HepG2 (cell line): ENCODE data around the gene DMBT1. TPM values are rescaled to one million over a fixed set of nuclear protein-coding genes. Genes with fewer than 3 reads are reported as not detected.

Experiments
- ARNT2 ChIP-seq: sonication (generic); formaldehyde crosslinking; IDR thresholded peaks from 2 replicates; pipeline ENCODE4 v1.8.0; 2022; ENCODE audit warnings: mild to moderate bottlenecking, low read depth, missing genetic modification reagents, moderate library complexity
- BRD4 ChIP-seq: sonication (generic); formaldehyde crosslinking; IDR thresholded peaks from 2 replicates; pipeline ENCODE4 v1.4.0; 2020; ENCODE audit warnings: missing genetic modification reagents
- CEBPZ ChIP-seq: IDR thresholded peaks from 2 replicates; pipeline ENCODE4 v1.6.1; 2012; ENCODE audit warnings: low read length, improper control_type of control experiment
- ELF3 ChIP-seq: IDR thresholded peaks from 2 replicates; pipeline ENCODE4 v1.6.1; 2016; ENCODE audit warnings: missing genetic modification reagents, missing compliant biosample characterization
- EP300 ChIP-seq, 3 experiments: sonication (generic) in 1 of 3; formaldehyde crosslinking in 1 of 3; IDR thresholded peaks; 2 replicates each; pipeline versions ENCODE4 v1.5.1 to v1.6.1; 2011 to 2020; ENCODE audit warnings: low read depth in 2 of 3, low read length in 2 of 3, borderline replicate concordance in 1 of 3, improper control_type of control experiment in 1 of 3, mild to moderate bottlenecking in 1 of 3, missing genetic modification reagents in 1 of 3, moderate library complexity in 1 of 3
- GATA4 ChIP-seq: sonication (generic); IDR thresholded peaks from 2 replicates; pipeline ENCODE4 v1.6.1; 2016; ENCODE audit warnings: antibody characterized with exemption, low read depth, borderline replicate concordance
- GATAD2A ChIP-seq: IDR thresholded peaks from 2 replicates; pipeline ENCODE4 v1.6.1; 2016
- HDAC1 ChIP-seq: sonication (generic); formaldehyde crosslinking; IDR thresholded peaks from 2 replicates; pipeline ENCODE4 v1.5.1; 2020; ENCODE audit warnings: mild to moderate bottlenecking, missing genetic modification reagents
- KLF15 ChIP-seq: sonication (generic); formaldehyde crosslinking; IDR thresholded peaks from 2 replicates; pipeline ENCODE4 v1.8.1; 2023; ENCODE audit warnings: borderline replicate concordance, mild to moderate bottlenecking, inconsistent platforms, missing genetic modification reagents, mixed read lengths
- RXRB ChIP-seq: IDR thresholded peaks from 2 replicates; pipeline ENCODE4 v1.6.1; 2016; ENCODE audit warnings: borderline replicate concordance, missing genetic modification reagents, missing compliant biosample characterization
- SKI ChIP-seq: fragments of 450-650 bp; IDR thresholded peaks from one replicate; pipeline ENCODE4 v1.6.1; 2018; ENCODE audit warnings: mild to moderate bottlenecking; ENCODE audit not compliant: partially characterized antibody
- SMAD3 ChIP-seq: sonication (generic); formaldehyde crosslinking; IDR thresholded peaks from 2 replicates; pipeline ENCODE4 v1.4.0; 2020; ENCODE audit warnings: missing genetic modification reagents
- TEAD3 ChIP-seq: optimal IDR thresholded peaks from 2 replicates; pipeline ENCODE3; 2016; ENCODE audit warnings: borderline replicate concordance
- TFDP2 ChIP-seq: sonication (generic); formaldehyde crosslinking; IDR thresholded peaks from 2 replicates; pipeline ENCODE4 v1.4.0; 2020; ENCODE audit warnings: missing genetic modification reagents
- ZFP90 ChIP-seq: sonication (generic); formaldehyde crosslinking; IDR thresholded peaks from 2 replicates; pipeline ENCODE4 v1.8.0; 2022; ENCODE audit warnings: missing genetic modification reagents, mild to moderate bottlenecking, inconsistent platforms, borderline replicate concordance
- ZKSCAN8 ChIP-seq: IDR thresholded peaks from 2 replicates; pipeline ENCODE4 v1.6.1; 2016; ENCODE audit warnings: borderline replicate concordance, missing genetic modification reagents, missing compliant biosample characterization
- ZNF180 ChIP-seq: sonication (generic); formaldehyde crosslinking; IDR thresholded peaks from 2 replicates; pipeline ENCODE4 v1.4.0; 2020; ENCODE audit warnings: low read depth, missing genetic modification reagents, borderline replicate concordance
- ZNF264 ChIP-seq: sonication (generic); formaldehyde crosslinking; IDR thresholded peaks from 2 replicates; pipeline ENCODE4 v1.4.0; 2020; ENCODE audit warnings: missing genetic modification reagents
- ZNF496 ChIP-seq: sonication (generic); formaldehyde crosslinking; IDR thresholded peaks from 2 replicates; pipeline ENCODE4 v1.8.1; 2023; ENCODE audit warnings: mild to moderate bottlenecking, moderate library complexity, missing genetic modification reagents; ENCODE audit not compliant: insufficient replicate concordance
- ZNF839 ChIP-seq: sonication (generic); formaldehyde crosslinking; IDR thresholded peaks from 2 replicates; pipeline ENCODE4 v1.4.0; 2020; ENCODE audit warnings: missing genetic modification reagents, mild to moderate bottlenecking, borderline replicate concordance
- polyA plus RNA-seq, 8 experiments: library from polyadenylated mRNA; depleted of rRNA in 3 of 8; stranded (reverse) in 7 of 8; unstranded in 1 of 8; fragments of >200 nt; fragmentation: Illumina TruSeq in 4 of 8; extraction: Trizol in 4 of 8; gene quantifications; 2 replicates each; pipeline versions ENCODE4 v1.2.1 to v1.2.3, GENCODE V29; 2011 to 2016; ENCODE audit warnings: low read depth in 4 of 8, missing spikeins in 1 of 8, mixed read lengths in 1 of 8; ENCODE audit not compliant: insufficient read depth in 1 of 8
- total RNA-seq, 5 experiments: library from RNA; depleted of rRNA; stranded (reverse); fragments of >200 nt; fragmentation: Illumina TruSeq; extraction: Trizol; gene quantifications; 2 replicates each; pipeline ENCODE4 v1.2.3, GENCODE V29; 2016; ENCODE audit warnings: low read depth in 1 of 5
- TF ChIP-seq, protein P1 (sequence below): sonication (generic); formaldehyde crosslinking; IDR thresholded peaks from 2 replicates; pipeline ENCODE4 v1.4.0; 2020; ENCODE audit warnings: missing genetic modification reagents, borderline replicate concordance
- TF ChIP-seq, protein P2 (sequence below): IDR thresholded peaks from 2 replicates; pipeline ENCODE4 v1.6.1; 2016; ENCODE audit warnings: missing biosample characterization, missing genetic modification reagents, low read depth

Gene DMBT1
- total and polyA plus RNA-seq, 2 of the 13 experiments (the other 11 are each of a cell fraction or from before 2014, with no cell fraction given): not detected

DNA sequence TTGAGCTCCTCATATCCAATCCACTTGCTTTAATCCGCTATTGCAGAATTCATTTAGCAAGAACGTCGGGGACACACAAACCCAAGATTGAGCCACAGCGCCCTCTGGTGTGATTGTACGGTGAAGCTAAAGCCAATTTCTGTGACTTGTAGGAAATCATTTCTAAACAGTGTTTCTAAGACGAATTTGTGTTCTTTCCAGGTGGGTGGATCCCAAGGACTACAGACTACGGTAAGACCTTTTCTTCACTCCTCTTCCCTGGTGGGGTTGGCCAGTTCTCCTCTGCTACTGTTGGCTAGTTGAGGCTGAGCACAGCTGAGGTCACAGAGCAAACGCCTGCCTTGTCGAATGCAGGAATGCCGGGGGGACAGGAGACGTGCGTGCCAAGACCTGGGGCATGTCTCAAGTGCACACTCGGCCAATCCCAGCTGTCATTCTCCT, 5.2 kb downstream of the DMBT1 start (continued):
- TF ChIP-seq, protein P1, sequence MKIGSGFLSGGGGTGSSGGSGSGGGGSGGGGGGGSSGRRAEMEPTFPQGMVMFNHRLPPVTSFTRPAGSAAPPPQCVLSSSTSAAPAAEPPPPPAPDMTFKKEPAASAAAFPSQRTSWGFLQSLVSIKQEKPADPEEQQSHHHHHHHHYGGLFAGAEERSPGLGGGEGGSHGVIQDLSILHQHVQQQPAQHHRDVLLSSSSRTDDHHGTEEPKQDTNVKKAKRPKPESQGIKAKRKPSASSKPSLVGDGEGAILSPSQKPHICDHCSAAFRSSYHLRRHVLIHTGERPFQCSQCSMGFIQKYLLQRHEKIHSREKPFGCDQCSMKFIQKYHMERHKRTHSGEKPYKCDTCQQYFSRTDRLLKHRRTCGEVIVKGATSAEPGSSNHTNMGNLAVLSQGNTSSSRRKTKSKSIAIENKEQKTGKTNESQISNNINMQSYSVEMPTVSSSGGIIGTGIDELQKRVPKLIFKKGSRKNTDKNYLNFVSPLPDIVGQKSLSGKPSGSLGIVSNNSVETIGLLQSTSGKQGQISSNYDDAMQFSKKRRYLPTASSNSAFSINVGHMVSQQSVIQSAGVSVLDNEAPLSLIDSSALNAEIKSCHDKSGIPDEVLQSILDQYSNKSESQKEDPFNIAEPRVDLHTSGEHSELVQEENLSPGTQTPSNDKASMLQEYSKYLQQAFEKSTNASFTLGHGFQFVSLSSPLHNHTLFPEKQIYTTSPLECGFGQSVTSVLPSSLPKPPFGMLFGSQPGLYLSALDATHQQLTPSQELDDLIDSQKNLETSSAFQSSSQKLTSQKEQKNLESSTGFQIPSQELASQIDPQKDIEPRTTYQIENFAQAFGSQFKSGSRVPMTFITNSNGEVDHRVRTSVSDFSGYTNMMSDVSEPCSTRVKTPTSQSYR (CRISPR knock-in tag): no peak
- TF ChIP-seq RXRB (CRISPR knock-in tag): peak; percentile 28; the same call in 1 of the 2 replicates
- TF ChIP-seq GATAD2A (CRISPR knock-in tag): 0 out of 2 replicates have a peak, but pooled peaks have one; percentile 36
- TF ChIP-seq BRD4: no peak
- no peak for TF ChIP-seq ELF3 (CRISPR knock-in tag)
- no peak for TF ChIP-seq ZKSCAN8 (CRISPR knock-in tag)
- TF ChIP-seq ARNT2 (CRISPR knock-in tag): no peak
- no peak for TF ChIP-seq GATA4
- no peak for TF ChIP-seq ZNF839 (CRISPR knock-in tag)
- no peak for TF ChIP-seq CEBPZ
- TF ChIP-seq ZNF180 (CRISPR knock-in tag): no peak
- peak; percentile 26 for TF ChIP-seq TEAD3 (CRISPR knock-in tag)
- TF ChIP-seq HDAC1 (CRISPR knock-in tag): no peak
- no peak for TF ChIP-seq ZNF496 (CRISPR knock-in tag)
- no peak for TF ChIP-seq SKI
- TF ChIP-seq ZFP90 (CRISPR knock-in tag): no peak
- no peak for TF ChIP-seq TFDP2 (CRISPR knock-in tag)
- TF ChIP-seq KLF15: no peak
- no peak for TF ChIP-seq EP300 (IDR thresholded peaks at IDR 0.05; ENCODE audit: low read depth in 2 of 2, low read length in 2 of 2)
- TF ChIP-seq EP300 (CRISPR knock-in tag; IDR thresholded peaks at IDR 0.05; ENCODE audit: borderline replicate concordance): no peak
- no peak for TF ChIP-seq ZNF264 (CRISPR knock-in tag)
- TF ChIP-seq SMAD3 (CRISPR knock-in tag): no peak
- TF ChIP-seq, protein P2, sequence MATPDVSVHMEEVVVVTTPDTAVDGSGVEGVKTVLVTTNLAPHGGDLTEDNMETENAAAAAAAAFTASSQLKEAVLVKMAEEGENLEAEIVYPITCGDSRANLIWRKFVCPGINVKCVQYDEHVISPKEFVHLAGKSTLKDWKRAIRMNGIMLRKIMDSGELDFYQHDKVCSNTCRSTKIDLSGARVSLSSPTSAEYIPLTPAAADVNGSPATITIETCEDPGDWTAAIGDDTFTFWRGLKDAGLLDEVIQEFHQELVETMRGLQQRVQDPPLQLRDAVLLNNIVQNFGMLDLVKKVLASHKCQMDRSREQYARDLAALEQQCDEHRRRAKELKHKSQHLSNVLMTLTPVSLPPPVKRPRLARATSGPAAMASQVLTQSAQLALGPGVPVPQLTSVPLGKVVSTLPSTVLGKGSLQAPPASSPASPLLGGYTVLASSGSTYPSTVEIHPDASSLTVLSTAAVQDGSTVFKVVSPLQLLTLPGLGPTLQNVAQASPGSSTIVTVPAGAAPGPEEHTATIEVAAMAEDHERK (CRISPR knock-in tag): no peak
